HG02840 (cell line): ENCODE measurements around the gene STARD13.

Experiments used
- ATAC-seq: cut with Tn5 transposase; IDR thresholded peaks from one replicate; pipeline ENCODE4 v1.9.1; 2021; ENCODE audit warnings: mild to moderate bottlenecking, moderate library complexity, moderate number of reproducible peaks; ENCODE audit not compliant: unreplicated experiment, low FRiP score

Gene STARD13

DNA sequence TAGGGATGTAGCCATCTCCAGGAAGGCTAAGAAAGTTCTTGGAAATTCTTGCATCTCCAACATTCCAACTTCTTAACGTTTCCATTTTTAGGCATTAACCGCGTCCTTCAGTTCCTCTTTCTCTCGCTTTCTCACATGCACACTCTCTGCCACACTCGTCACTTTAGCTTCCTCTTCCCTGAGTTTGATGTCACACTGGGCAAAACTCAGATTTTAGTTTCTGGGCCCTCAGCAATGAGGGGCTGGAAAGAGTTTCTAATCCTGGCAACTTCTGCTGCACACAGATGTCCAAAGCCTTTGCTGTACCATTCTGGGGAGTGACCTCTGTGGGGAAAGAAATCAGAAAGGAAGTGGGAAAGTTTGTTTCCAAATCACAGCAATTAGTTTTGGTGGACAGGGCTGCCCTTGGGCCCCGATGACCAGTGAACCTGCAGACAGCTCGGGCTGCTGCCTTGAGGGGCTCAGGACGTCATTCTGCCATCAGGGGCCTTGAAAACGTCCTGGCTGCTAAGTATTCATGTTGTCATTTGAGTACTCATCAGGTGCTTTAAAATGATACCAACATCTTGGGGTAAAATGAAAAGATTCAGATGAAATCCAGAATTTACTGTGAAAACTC is 180.1 kb downstream of the STARD13 start:
- no peak for ATAC-seq

- ATAC-seq, result no peak
These were observed 182.1 kb downstream of the STARD13 start for GRCh38 chr13:33103457-33103856.

DNA sequence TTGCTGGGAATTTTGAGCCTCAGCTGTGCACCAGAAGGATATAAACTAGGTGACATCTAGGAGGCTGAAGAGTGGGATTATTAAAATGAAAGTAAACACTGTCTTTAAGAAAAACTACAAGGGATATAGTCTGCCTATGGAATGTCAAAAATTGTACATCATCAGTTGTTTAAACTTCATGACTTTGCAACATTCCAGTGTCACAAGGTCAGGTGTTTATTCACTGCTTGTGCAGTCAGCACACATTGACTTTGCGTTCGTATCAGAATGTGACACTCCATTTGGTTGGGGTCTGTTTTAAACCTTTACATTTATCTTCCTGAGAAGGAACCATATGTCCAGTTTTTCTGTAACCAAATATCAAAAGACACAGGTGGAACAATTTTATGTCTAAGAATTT is 183.7 kb downstream of the STARD13 start:
- no peak for ATAC-seq

DNA sequence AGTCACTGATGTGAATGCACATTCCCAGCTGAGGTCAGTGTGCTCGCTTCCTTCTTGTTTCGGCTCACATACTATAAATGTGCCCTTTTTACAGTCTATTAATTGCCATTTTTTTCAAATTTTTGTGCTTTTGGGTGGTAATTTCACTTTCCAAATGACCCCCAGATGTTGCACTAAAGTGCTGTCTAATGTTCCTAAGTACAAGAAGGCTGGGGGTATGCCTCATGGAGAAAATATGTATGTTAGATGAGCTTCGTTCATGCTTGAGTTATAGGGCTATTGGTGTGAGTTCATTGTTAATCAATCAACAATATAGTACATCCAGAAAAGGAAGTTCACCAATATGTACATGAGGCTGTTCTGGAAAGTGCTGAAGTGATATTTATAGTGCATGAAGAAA is 184.7 kb downstream of the STARD13 start:
- no peak for ATAC-seq

DNA sequence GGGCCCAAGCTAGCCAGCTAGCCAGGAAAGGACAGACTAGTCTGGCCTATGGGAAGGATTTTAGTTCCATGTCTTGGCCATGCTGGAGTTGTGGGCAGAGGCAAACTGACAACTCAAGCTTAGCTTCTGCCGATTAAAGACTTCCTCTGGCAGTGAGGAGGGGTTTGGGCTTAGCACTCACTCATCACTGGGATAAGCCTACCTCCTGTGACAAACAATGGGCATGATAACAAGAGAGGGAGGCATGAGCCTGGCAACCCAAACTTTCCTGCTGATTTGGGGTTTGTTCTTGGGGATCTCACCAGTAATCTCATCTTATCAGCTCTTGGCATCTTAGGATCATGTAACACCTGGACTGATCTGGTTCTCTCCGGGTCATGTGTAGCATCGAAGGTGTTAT is 185.7 kb downstream of the STARD13 start:
- no peak for ATAC-seq

DNA sequence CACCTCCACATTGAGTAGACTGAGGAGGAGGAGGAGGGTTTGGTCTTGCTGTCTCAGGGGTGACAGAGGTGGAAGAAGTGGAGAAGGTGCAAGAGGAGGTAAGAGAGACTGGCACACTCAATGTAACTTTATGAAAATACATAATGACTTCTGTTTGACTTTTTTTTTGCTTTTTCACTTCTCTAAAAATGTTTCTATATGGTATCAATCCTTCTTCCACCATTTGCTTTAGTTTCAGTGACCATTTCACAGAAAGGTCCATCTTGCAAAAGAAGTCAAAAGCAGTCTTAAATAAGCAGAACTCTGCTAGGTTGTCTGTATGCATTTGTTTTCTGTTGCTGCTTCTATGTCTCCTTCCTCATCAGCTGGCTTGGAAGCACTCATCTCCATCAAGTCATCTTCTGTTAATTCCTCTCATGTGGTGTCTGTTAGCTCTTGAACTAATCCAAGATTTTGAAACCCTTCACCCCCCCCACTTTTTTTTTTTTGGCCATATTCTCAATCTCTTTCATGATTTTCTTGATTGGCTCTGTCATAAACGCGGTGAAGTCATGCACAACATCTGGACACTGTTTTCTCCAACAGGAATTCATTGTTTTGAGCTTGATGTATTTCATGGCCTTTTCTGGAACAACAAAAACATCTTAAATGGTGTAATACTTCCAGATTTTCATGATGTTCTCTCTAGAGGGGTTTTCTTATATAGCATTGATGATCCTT is 188.5 kb downstream of the STARD13 start:
- ATAC-seq, result no peak

DNA sequence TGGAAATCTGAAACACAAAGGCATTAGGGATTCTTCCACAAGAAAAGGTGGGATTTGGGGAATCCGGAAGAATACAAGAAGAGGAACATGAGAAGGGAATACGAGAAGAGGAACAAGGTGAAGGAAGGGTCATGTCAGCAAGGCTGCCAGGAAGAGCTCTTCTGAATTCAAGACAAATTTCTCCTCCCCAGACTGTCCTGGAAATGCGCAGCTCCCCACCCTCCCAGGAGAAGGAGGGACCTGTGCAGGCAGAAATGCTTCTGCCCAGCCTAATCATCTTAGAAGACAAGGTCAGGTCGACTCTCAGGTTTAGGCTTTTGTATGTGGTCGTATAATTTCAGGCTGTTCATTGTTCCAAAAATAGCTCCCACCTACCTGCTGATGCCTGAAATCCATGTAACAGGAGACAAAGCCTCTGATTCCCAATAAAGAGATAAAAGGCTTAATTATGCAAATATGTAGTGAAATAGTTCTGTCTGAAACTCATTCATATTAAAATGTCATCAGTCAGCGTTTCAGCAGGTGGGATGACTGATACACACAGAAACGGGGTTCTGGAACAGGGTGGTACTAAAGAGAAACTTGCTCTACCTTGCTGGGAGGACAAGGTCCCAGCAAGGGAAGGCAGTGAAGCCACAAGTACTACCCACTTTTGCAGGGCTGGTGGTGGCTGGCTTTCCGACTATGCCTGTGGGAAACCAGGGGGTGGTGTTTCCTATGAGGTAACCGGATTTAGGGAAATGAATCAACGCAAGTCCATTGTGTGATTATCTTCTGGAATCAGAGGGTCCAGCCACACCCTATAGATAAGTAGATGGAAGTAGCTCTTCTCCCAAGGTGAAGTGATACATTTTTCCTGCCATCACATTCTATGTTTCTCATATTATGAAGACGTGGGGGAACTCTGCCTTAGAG is 193.2 kb downstream of the STARD13 start:
- no peak for ATAC-seq

DNA sequence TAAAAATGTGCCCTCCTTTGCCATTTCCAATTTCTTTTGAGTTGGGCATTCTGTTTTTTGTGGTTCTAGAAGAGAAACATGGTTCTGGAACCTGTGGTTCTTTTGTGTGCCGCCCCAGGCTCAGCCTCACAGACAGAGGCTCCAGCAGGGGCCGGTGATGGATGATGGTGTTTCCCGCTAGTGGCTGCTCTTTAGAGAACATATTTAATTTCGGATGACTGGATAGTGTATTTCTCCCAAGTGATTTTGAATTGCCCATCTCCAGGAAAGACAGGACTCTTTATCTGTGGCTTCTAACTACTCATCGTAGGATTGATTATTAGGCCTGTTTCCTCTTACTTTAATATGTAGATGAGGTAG is 194.2 kb downstream of the STARD13 start:
- ATAC-seq, result no peak

- no peak for ATAC-seq
These were observed 194.7 kb downstream of the STARD13 start for GRCh38 chr13:33090755-33091414.

GRCh38 chr13:33089311-33089710 is 196.2 kb downstream of the STARD13 start:
- ATAC-seq, result no peak

- ATAC-seq, result no peak
These were observed 197.8 kb downstream of the STARD13 start for GRCh38 chr13:33087790-33088189.

- ATAC-seq, result no peak
These were observed 198.5 kb downstream of the STARD13 start for GRCh38 chr13:33087091-33087490.

- no peak for ATAC-seq
These were observed 202.5 kb downstream of the STARD13 start for GRCh38 chr13:33083054-33083453.

GRCh38 chr13:33081666-33082065 is 203.9 kb downstream of the STARD13 start:
- no peak for ATAC-seq

DNA sequence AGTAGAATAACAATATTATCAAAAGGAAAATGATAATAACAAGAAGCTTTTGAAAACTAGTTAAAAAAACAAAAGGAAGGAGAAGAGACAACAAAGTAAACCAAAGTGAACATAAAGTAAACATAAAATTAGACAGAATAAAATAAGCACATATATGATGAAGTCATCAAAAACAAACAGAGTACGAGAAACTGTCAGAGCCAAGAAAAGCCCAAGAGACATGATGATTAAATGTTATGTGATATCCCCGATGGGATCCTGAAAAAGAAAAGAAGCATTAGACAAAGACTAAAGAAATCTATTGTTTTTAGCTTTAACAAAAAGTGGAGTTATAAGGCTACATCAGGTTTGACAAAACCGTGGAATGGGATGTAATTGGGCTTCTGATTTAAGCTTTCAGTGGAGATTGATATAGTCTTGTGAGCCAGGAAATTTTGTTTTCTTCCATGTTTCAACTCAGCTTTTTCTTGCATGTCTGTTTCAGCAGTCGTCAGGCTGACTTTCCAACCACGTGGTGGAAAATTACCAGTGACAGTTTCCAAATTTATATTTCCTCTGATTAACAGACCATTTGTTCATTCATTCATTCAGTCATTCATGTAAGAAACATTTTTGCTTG is 204.5 kb downstream of the STARD13 start:
- no peak for ATAC-seq

GRCh38 chr13:33079960-33080359 is 205.6 kb downstream of the STARD13 start:
- no peak for ATAC-seq

- no peak for ATAC-seq
These were observed 207.3 kb downstream of the STARD13 start for GRCh38 chr13:33078263-33078662.

DNA sequence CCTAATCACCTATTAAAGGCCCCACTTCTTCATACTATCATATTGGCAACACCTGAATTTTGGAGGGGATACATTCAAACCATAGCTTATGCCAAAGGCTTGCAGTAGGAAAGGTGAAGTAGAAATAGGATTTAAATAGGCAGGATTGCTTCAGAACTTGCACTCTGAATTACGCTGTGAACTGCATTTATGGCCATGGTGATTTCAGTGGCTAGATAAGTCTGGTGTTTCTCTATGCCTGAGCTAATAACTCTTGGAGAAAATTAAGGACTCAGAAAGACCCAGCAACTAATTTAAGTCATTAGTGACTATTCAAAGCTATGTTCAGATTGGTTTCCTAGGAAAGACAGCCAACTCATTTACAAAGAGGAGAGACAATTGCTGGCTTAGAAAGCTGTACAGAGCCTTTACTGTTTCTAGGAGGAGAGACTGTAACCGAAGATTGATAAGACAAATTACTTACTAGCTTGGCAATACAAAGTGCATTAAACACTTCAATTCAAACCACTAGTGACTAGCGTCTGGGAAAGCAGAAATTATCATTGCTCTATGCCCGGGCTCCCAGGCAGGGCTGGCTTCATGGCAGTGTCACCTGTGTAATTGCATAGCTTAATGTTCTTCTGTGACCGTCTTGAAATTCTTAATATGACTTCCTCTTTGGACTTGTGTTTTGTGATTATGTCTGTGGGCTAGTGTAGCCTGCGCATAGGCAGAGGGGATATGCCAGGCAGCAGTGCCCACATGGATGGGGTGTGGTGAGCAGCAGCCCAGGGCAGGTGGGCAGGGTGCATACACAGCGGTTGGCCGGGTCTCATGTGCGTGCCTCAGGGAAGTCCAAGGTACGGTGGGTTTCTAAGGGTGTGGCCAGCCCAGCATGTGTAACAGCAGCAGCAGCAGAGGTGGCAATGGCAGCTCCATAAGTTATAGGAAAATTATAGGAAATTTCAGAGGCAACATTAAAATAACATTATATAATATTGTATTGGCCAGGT is 209.3 kb downstream of the STARD13 start:
- ATAC-seq, result no peak

DNA sequence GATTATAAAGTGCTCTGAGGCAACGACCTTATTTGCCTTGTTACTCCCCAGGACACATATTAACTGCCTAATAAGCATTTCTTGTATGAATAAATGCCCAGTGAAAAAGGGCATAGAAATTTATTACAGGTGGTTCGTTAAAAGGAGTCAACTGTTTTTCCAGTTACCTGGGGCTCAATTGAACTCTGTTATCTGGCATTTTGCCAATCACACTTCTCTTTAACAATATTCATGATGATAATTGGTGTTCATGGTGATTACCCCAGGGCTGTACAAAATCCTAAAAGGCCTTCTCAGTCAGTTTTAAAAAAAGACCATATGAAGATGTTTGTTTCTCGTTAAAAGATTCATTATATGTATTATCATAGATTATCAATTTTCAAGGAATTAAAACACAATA is 212.2 kb downstream of the STARD13 start:
- no peak for ATAC-seq
